Pancreas (tissue), 10 donors: ENCODE measurements around the gene FAM204A. TPM values are rescaled to one million over a fixed set of nuclear protein-coding genes. Genes with fewer than 3 reads are reported as not detected.

Experiments used
- ATAC-seq, 4 donors: fragments of 200-7000 bp; cut with Tn5 transposase; one replicate each; pipeline versions ENCODE4 v1.8.0 to v1.9.1; 2020; ENCODE audit warnings: mild to moderate bottlenecking in 4 of 4, moderate library complexity in 4 of 4
- DNase-seq, 6 donors: peaks; one replicate each; pipeline ENCODE4 v3.0.0-alpha.2; 2020
- FAIRE-seq: peaks from 2 replicates; lab custom pipeline; 2012; peaks lifted over from hg19 to GRCh38; lab: Jason Lieb, UNC
- H3K27ac ChIP-seq, 4 donors: fragments of 200-600 bp; sonication (generic); 1 replicate in 3 of 4; 2 replicates in 1 of 4; pipeline versions ENCODE4 v1.5.0 to v1.8.0; 2020
- H3K27me3 ChIP-seq, 4 donors: fragments of 200-600 bp; one replicate each; pipeline ENCODE4 v1.8.0; 2021
- H3K36me3 ChIP-seq, 3 donors: fragments of 200-600 bp; sonication (generic) in 1 of 3; one replicate each; pipeline versions ENCODE4 v1.5.0 to v1.8.0; 2020 to 2021
- H3K4me1 ChIP-seq, 3 donors: fragments of 200-600 bp; one replicate each; pipeline ENCODE4 v1.8.0; 2021
- H3K4me3 ChIP-seq, 4 donors: fragments of 200-600 bp; sonication (generic) in 2 of 4; one replicate each; pipeline versions ENCODE4 v1.5.0 to v1.8.0; 2020 to 2021
- H3K9me3 ChIP-seq, 4 donors: fragments of 200-600 bp; one replicate each; pipeline ENCODE4 v1.8.0; 2021
- CTCF ChIP-seq, 4 donors: fragments of 200-600 bp; sonication (generic) in 3 of 4; IDR thresholded peaks; one replicate each; pipeline versions ENCODE4 v1.5.0 to v1.8.0; 2021; ENCODE audit warnings: antibody characterized with exemption in 4 of 4
- WGBS, 2 donors: extraction: QIAGEN DNeasy Blood & Tissue Kit; methylation state at CpG; one replicate each; pipeline ENCODE4 v1.1.7; 2013; 5-methylcytosine and 5-hydroxymethylcytosine counted together
- intact Hi-C, 3 donors: fragments of 100-400 bp; cut with DNase I; formaldehyde crosslinking; loops; one replicate each; pipeline versions ENCODE4 v1.11.1 to v1.14.2; 2022
- polyA plus RNA-seq, 2 donors: library from polyadenylated mRNA; stranded (reverse); fragments of 200-250 nt; gene quantifications; one replicate each; pipeline ENCODE4 v1.2.3, GENCODE V29; 2013
- total RNA-seq, 6 donors: library from RNA; stranded (reverse); fragmentation: NEBNext Ultra II Directional in 4 of 6; extraction: Animal tissue kit (Norgen Biotek cat#: 25700) in 4 of 6; gene quantifications; one replicate each; pipeline versions ENCODE4 v1.2.1 to v1.2.4, GENCODE V29; 2021 to 2023
- donor health status: healthy with polysubstance abuse.
- donor health status: DM: no; HTN: no; CAD: no; lungs with moderate emphysema.
- donor health status: DM: no; HTN: no; CAD: no.
- donor health status: control.
- donor health status: control.
- donor health status: Bipolar disorder and iron deficiency.
- donor health status: DM: yes; HTN: yes; CAD: no.
- donor health status: DM: no; HTN: no; CAD: no.
- donor health status: DM: no; HTN: no; CAD: no.
- donor health status: DM: yes; HTN: yes; CAD: no.

FAM204A gene
- total and polyA plus RNA-seq, 8 donors, result 14.4 to 37.2 (median 27.5) TPM

- Histone ChIP-seq H3K4me1 (no peaks in the 10 kb centered on the region), H3K36me3 (no peaks in the 10 kb centered on the region), H3K4me3 (no peak overlapping the region), H3K27me3 (peaks cover 0 to 6% (median 0%) of the 10 kb centered on the region in 4 donors), H3K27ac (no peak overlapping the region), H3K9me3 (no peaks in the 10 kb centered on the region)
- peak; percentile 31 to 39 (median 34) for TF ChIP-seq CTCF (IDR thresholded peaks at IDR 0.05)
- FAIRE-seq (no peak), DNase-seq (peak in 5 of 6 donors; percentile 4 to 62 (median 28)), ATAC-seq (peak; percentile 44 to 75 (median 62))
- intact Hi-C loops, result no loop called here
- WGBS, 2 donors, result 23 to 24% methylated on average over 4 of the region's 4 CpGs
Measured at GRCh38 chr10:118259288-118259906, 82.7 kb downstream of the FAM204A start.

- WGBS, 2 donors, result 56 to 64% methylated on average over 3 of the region's 3 CpGs
- FAIRE-seq, result no peak
- Histone ChIP-seq H3K9me3 (no peaks in the 10 kb centered on the region), H3K36me3 (no peaks in the 10 kb centered on the region), H3K27ac (no peak overlapping the region), H3K27me3 (no peaks in the 10 kb centered on the region), H3K4me1 (no peaks in the 10 kb centered on the region), H3K4me3 (no peak overlapping the region)
- TF ChIP-seq CTCF (IDR thresholded peaks at IDR 0.05), result no peak
- intact Hi-C loops, result no loop called here
- ATAC-seq, result no peak
- no peak for DNase-seq
Measured at GRCh38 chr10:118258285-118258684, 83.8 kb downstream of the FAM204A start.

GRCh38 chr10:118256825-118257570 is 85.1 kb downstream of the FAM204A start:
- H3K9me3 ChIP-seq, result no peaks in the 10 kb centered on the region
- 45 to 46% methylated on average over 7 of the region's 7 CpGs for WGBS, 2 donors
- DNase-seq (no peak), FAIRE-seq (no peak), ATAC-seq (no peak)
- TF ChIP-seq CTCF (IDR thresholded peaks at IDR 0.05), result no peak
- H3K27ac ChIP-seq, result no peak overlapping the region
- H3K4me1 ChIP-seq, result no peaks in the 10 kb centered on the region
- no peaks in the 10 kb centered on the region for H3K36me3 ChIP-seq
- no peaks in the 10 kb centered on the region for H3K27me3 ChIP-seq
- intact Hi-C loops, result no loop called here
- H3K4me3 ChIP-seq, result no peak overlapping the region

GRCh38 chr10:118256209-118256608 is 85.9 kb downstream of the FAM204A start:
- no peaks in the 10 kb centered on the region for H3K9me3 ChIP-seq

More at GRCh38 chr10:118256209-118256608, 85.9 kb downstream of the FAM204A start:
- 63 to 68% methylated on average over 5 of the region's 5 CpGs for WGBS, 2 donors
- H3K27ac ChIP-seq, result no peak overlapping the region
- TF ChIP-seq CTCF (IDR thresholded peaks at IDR 0.05), result no peak
- intact Hi-C loops, result no loop called here
- no peak for DNase-seq
- no peaks in the 10 kb centered on the region for H3K36me3 ChIP-seq
- ATAC-seq, result no peak
- FAIRE-seq, result no peak
- no peaks in the 10 kb centered on the region for H3K4me1 ChIP-seq
- H3K27me3 ChIP-seq, result no peaks in the 10 kb centered on the region
- H3K4me3 ChIP-seq, result no peak overlapping the region
